IMR-90 (cell line): ENCODE data around the gene EXD2.

ENCODE experiments used
- BHLHE40 ChIP-seq: fragments of 150-350 bp; IDR thresholded peaks from 2 replicates; pipeline ENCODE4 v1.6.1; 2016; ENCODE audit warnings: mild to moderate bottlenecking, low read depth, low read length
- CTCF ChIP-seq: conservative IDR thresholded peaks from 2 replicates; pipeline ENCODE4 v1.5.1; 2012; ENCODE audit warnings: mild to moderate bottlenecking, low read depth, low read length, improper control_type of control experiment
- FOS ChIP-seq: fragments of 150-350 bp; IDR thresholded peaks from 2 replicates; pipeline ENCODE4 v1.6.1; 2016; ENCODE audit warnings: low read depth, low read length
- POLR2A ChIP-seq: IDR thresholded peaks from 2 replicates; pipeline ENCODE4 v1.6.1; 2012; ENCODE audit warnings: mild to moderate bottlenecking, low read depth, low read length

- TF ChIP-seq POLR2A: no peak
- TF ChIP-seq BHLHE40: no peak
- TF ChIP-seq CTCF: no peak
- no peak for TF ChIP-seq FOS
Measured at GRCh38 chr14:69270097-69270496, 78.8 kb downstream of the EXD2 start.
